SK-N-MC (cell line): ENCODE measurements around the gene DNAH9.

Source experiments
- EZH2 ChIP-seq: fragments of 200-600 bp; sonication (generic); IDR thresholded peaks from one replicate; pipeline ENCODE4 v1.6.1; 2017; ENCODE audit warnings: antibody characterized with exemption
- FOXP2 ChIP-seq: optimal IDR thresholded peaks from 2 replicates; pipeline ENCODE3; 2011; ENCODE audit warnings: mild to moderate bottlenecking, moderate library complexity; ENCODE audit not compliant: insufficient read depth; ENCODE audit errors: extremely low read length, control extremely low read depth

DNA sequence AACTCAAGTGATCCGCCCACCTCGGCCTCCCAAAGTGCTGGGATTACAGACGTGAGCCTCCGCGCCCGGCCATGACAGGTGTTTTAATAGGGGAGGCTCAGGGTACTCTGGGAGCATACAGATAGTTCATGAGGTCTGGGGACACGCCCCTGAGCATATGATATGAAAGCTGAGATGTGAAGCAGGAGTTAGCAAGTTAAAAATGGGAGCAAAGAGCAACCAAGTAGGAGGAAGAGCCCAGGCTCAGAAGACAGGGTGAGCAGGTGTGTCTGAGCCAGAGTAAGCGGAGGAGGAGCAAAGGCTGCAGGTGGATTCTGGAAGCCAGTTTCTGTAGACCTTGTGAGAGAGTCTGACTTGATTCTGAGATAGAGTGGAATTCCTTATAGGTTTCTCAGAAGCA lies 103.6 kb downstream of the DNAH9 start:
- TF ChIP-seq FOXP2 = no peak
- no peak for TF ChIP-seq EZH2
